A673 (cell line): ENCODE results near the gene GPATCH2. TPM values are rescaled to one million over a fixed set of nuclear protein-coding genes. Genes with fewer than 3 reads are reported as not detected.

Experiments used
- BruUV-seq: library from RNA; stranded (reverse); fragments of 400-500 nt; replicated peaks from 2 replicates; lab custom pipeline; 2021; lab: Mats Ljungman, UMichigan
- CTCF ChIA-PET: fragments of 300-600 bp; sonication (Branson Sonifier 250); formaldehyde crosslinking; loops from one replicate; lab custom pipeline; 2022; ENCODE audit warnings: antibody characterized with exemption; lab: Charles Lee
- POLR2A ChIA-PET: fragments of 300-600 bp; sonication (Branson Sonifier 250); formaldehyde crosslinking; loops from one replicate; lab custom pipeline; 2022; ENCODE audit warnings: antibody characterized with exemption; ENCODE audit not compliant: low non-redundant PET; lab: Charles Lee
- DNase-seq: peaks from one replicate; pipeline ENCODE4 v3.0.0-alpha.2; 2015; ENCODE audit warnings: low spot score
- H3K27ac ChIP-seq: fragments of 200-600 bp; sonication (generic); 2 replicates; pipeline ENCODE4 v1.5.1; 2016; ENCODE audit warnings: mixed run types, low read depth, mild to moderate bottlenecking, mixed read lengths, antibody characterized with exemption, low read length; ENCODE audit not compliant: poor library complexity, severe bottlenecking
- H3K27me3 ChIP-seq: fragments of 200-600 bp; sonication (generic); replicated peaks from 2 replicates; pipeline ENCODE4 v1.6.1; 2017; ENCODE audit warnings: mixed run types, low read depth, mild to moderate bottlenecking, mixed read lengths, antibody characterized with exemption, low read length; ENCODE audit not compliant: insufficient read depth, poor library complexity
- H3K36me3 ChIP-seq: fragments of 200-600 bp; sonication (generic); 2 replicates; pipeline ENCODE4 v1.6.1; 2016; ENCODE audit warnings: mixed run types, mild to moderate bottlenecking, mixed read lengths, antibody characterized with exemption, low read length; ENCODE audit not compliant: insufficient read depth, poor library complexity, severe bottlenecking
- H3K4me1 ChIP-seq: fragments of 200-600 bp; sonication (generic); 2 replicates; pipeline ENCODE4 v1.6.1; 2017; ENCODE audit warnings: mixed run types, mild to moderate bottlenecking, mixed read lengths, antibody characterized with exemption, low read length; ENCODE audit not compliant: insufficient read depth, poor library complexity, severe bottlenecking
- H3K4me3 ChIP-seq: fragments of 200-600 bp; sonication (generic); 2 replicates; pipeline ENCODE4 v1.5.1; 2016; ENCODE audit warnings: low read depth, mixed run types, mild to moderate bottlenecking, mixed read lengths, low read length; ENCODE audit not compliant: poor library complexity, severe bottlenecking
- H3K9me3 ChIP-seq: fragments of 200-600 bp; sonication (generic); 2 replicates; pipeline ENCODE4 v1.6.1; 2016; ENCODE audit warnings: mixed run types, low read depth, mild to moderate bottlenecking, mixed read lengths, antibody characterized with exemption, low read length; ENCODE audit not compliant: poor library complexity, severe bottlenecking
- EZH2 ChIP-seq: fragments of 200-600 bp; sonication (generic); IDR thresholded peaks from 2 replicates; pipeline ENCODE4 v1.6.1; 2017; ENCODE audit warnings: borderline replicate concordance, low read depth, mild to moderate bottlenecking, mixed read lengths, antibody characterized with exemption, low read length; ENCODE audit not compliant: poor library complexity, severe bottlenecking
- intact Hi-C: fragments of 100-400 bp; cut with micrococcal nuclease; formaldehyde crosslinking; loops from one replicate; pipeline ENCODE4 v1.10.0; 2022; ENCODE audit not compliant: unreplicated experiment
- total RNA-seq: library from RNA; stranded (reverse); gene quantifications from 2 replicates; pipeline ENCODE4 v1.2.3, GENCODE V29; 2021
- TF ChIP-seq, protein P1 (sequence below): fragments of 300-800, 200-600 bp; sonication (generic); conservative IDR thresholded peaks from 2 replicates; pipeline ENCODE4 v1.5.1; 2017; ENCODE audit warnings: low read depth, mild to moderate bottlenecking, antibody characterized with exemption, low read length, moderate library complexity, mixed read lengths

GPATCH2 gene
- total RNA-seq, 1 experiment from 2014 or later, result 15.3 TPM

DNA sequence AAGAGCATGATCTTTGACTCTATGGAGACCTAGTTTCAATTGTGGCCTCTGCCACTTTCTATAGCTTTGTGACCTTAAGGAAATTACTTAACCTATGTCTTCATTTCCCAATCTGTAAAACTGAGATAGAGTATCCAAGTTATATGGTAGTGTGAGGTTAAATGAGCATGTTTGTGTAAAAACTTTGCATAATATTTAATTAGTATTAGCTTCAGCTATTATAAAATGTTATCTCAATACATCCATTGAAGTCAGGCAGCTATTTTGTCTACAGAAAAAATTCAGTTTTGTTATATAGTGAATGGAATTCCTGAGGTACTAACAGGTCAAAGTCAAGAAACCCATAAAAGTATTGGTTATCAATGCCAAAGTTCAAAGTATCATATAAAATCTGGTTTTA, 53.6 kb downstream of the GPATCH2 start:
- CTCF ChIA-PET, result no interaction called here
- H3K27me3 ChIP-seq, result no peaks in the 10 kb centered on the region
- intact Hi-C loops, result no loop called here

DNA sequence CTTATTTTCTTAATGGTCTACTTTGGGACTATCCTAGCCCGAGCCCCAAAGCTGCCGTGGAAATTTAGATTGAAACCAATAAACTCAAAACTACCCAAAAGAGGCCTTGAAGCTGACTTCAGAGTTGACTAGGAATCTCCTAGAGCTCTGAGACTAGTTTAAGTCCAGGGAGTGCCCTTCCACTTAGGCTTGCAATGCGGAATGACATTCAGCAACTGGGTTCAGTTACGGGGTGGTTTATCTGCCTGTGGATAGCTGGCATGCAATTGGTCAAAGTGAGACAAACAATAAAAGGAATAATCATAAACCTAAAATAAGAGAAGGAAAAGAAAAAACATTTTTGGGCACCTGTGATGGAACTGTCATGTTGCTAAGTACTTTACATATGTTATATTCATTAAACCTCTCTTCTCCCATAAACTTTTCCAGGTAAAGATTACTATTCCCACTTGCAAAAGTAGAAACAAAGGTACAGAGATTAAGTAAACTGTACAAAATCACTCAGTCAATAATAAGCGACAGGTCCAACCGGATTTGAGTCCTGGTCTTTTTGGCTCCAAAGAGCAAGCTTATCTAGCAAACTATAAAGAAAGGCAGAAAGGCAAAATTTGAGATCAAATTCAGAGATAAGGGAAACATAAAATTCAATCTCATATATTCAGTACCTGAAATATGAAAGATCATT, 56.5 kb downstream of the GPATCH2 start:
- BruUV-seq, result no TSS peak

More for the DNA sequence above, 53.6 kb downstream of the GPATCH2 start:
- Histone ChIP-seq H3K36me3 (no peaks in the 10 kb centered on the region), H3K4me1 (no peaks in the 10 kb centered on the region), H3K9me3 (no peaks in the 10 kb centered on the region), H3K4me3 (no peak overlapping the region), H3K27ac (no peak overlapping the region)
- no peak for DNase-seq
- BruUV-seq, result no TSS peak
- POLR2A ChIA-PET, result no interaction called here
- TF ChIP-seq, protein P1, sequence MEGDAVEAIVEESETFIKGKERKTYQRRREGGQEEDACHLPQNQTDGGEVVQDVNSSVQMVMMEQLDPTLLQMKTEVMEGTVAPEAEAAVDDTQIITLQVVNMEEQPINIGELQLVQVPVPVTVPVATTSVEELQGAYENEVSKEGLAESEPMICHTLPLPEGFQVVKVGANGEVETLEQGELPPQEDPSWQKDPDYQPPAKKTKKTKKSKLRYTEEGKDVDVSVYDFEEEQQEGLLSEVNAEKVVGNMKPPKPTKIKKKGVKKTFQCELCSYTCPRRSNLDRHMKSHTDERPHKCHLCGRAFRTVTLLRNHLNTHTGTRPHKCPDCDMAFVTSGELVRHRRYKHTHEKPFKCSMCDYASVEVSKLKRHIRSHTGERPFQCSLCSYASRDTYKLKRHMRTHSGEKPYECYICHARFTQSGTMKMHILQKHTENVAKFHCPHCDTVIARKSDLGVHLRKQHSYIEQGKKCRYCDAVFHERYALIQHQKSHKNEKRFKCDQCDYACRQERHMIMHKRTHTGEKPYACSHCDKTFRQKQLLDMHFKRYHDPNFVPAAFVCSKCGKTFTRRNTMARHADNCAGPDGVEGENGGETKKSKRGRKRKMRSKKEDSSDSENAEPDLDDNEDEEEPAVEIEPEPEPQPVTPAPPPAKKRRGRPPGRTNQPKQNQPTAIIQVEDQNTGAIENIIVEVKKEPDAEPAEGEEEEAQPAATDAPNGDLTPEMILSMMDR, result no peak
- TF ChIP-seq EZH2, result no peak

GRCh38 chr1:217569021-217569420, 61.9 kb downstream of the GPATCH2 start:
- no peak overlapping the region for H3K27ac ChIP-seq
- intact Hi-C loops, result no loop called here
- no peaks in the 10 kb centered on the region for H3K4me1 ChIP-seq
- H3K27me3 ChIP-seq, result no peaks in the 10 kb centered on the region
- no peaks in the 10 kb centered on the region for H3K36me3 ChIP-seq
- TF ChIP-seq, protein P1, result no peak
- no peak for TF ChIP-seq EZH2
- CTCF ChIA-PET, result no interaction called here
- DNase-seq, result no peak
- BruUV-seq, result no TSS peak
- H3K4me3 ChIP-seq, result no peak overlapping the region
- POLR2A ChIA-PET, result no interaction called here
- no peaks in the 10 kb centered on the region for H3K9me3 ChIP-seq

More for the DNA sequence above, 56.5 kb downstream of the GPATCH2 start:
- ChIA-PET POLR2A (no interaction called here), CTCF (no interaction called here)
- no peaks in the 10 kb centered on the region for H3K36me3 ChIP-seq
- no peak for DNase-seq
- intact Hi-C loops, result no loop called here
- TF ChIP-seq, protein P1, result no peak
- no peak for TF ChIP-seq EZH2
- no peak overlapping the region for H3K27ac ChIP-seq
- no peaks in the 10 kb centered on the region for H3K9me3 ChIP-seq
- H3K4me1 ChIP-seq, result no peaks in the 10 kb centered on the region
- no peak overlapping the region for H3K4me3 ChIP-seq
- no peaks in the 10 kb centered on the region for H3K27me3 ChIP-seq
